K562 treated with DMSO at 1 percent for 4 hours (cell line): ENCODE measurements around the gene EPS8. TPM values are rescaled to one million over a fixed set of nuclear protein-coding genes. Genes with fewer than 3 reads are reported as not detected.

Source experiments
- total RNA-seq: library from RNA; unstranded; fragments of 300-600 nt; gene quantifications from 2 replicates; pipeline ENCODE4 v1.2.3, GENCODE V29; 2022; ENCODE audit not compliant: insufficient read depth

EPS8 gene
- total RNA-seq = not detected in 2 replicates

GRCh38 chr12:15789220-15790171 is at the start of gene EPS8:
TSS of gene EPS8 (minus strand) at chr12:15789388. CDS start at chr12:15682951, 106,437 bp downstream.

Other genes with a start within 250 kb of the EPS8 start
- 45.6 and 46.5 TPM in 2 replicates for gene STRAP, start 93.0 kb upstream of the EPS8 start, total RNA-seq
- 8.2 and 10.0 TPM in 2 replicates for gene DERA, start 121.9 kb upstream of the EPS8 start, total RNA-seq